GM23338 (cell line): ENCODE results near the gene AGBL5.

Experiments
- CTCF ChIP-seq, 2 experiments: fragments of 200-600 bp in 1 of 2; sonication (generic) in 1 of 2; conservative IDR thresholded peaks; 2 replicates each; pipeline versions ENCODE4 v1.5.1 to v1.6.1; 2016 to 2017; ENCODE audit warnings: antibody characterized with exemption in 2 of 2, low read depth in 2 of 2, mild to moderate bottlenecking in 2 of 2, moderate library complexity in 1 of 2
- ETS1 ChIP-seq: IDR thresholded peaks from 2 replicates; pipeline ENCODE4 v1.6.1; 2016; ENCODE audit warnings: antibody characterized with exemption
- EZH2 ChIP-seq: fragments of 200-600 bp; sonication (generic); IDR thresholded peaks from one replicate; pipeline ENCODE4 v1.8.0; 2017; ENCODE audit warnings: antibody characterized with exemption, mild to moderate bottlenecking, low read depth; ENCODE audit not compliant: unreplicated experiment
- EZH2phosphoT487 ChIP-seq: fragments of 200-600 bp; sonication (generic); IDR thresholded peaks from one replicate; pipeline ENCODE4 v1.8.1; 2018; ENCODE audit warnings: antibody characterized with exemption; ENCODE audit not compliant: unreplicated experiment
- REST ChIP-seq: IDR thresholded peaks from one replicate; pipeline ENCODE4 v1.6.1; 2018; ENCODE audit warnings: antibody characterized with exemption; ENCODE audit not compliant: unreplicated experiment

GRCh38 chr2:27071990-27072830 lies 20.7 kb downstream of the AGBL5 start:
- TF ChIP-seq REST (no peak), CTCF (conservative IDR thresholded peaks at IDR 0.05; ENCODE audit: low read depth in 2 of 2) (no peak), ETS1 (no peak), EZH2 (no peak), EZH2phosphoT487 (no peak)
